K562 (cell line): ENCODE measurements around the gene MYL4. TPM values are rescaled to one million over a fixed set of nuclear protein-coding genes. Genes with fewer than 3 reads are reported as not detected.

Experiments
- ADNP ChIP-seq: fragments of 200-800 bp; sonication (Bioruptor generic); IDR thresholded peaks from 2 replicates; pipeline ENCODE4 v1.6.1; 2016; ENCODE audit warnings: missing genetic modification characterization, missing compliant biosample characterization
- BHLHE40 ChIP-seq: IDR thresholded peaks from 2 replicates; pipeline ENCODE4 v1.6.1; 2011; ENCODE audit warnings: low read length, improper control_type of control experiment
- CHCHD3 ChIP-seq: fragments of 250-450 bp; sonication (Bioruptor Pico); IDR thresholded peaks from 2 replicates; pipeline ENCODE4 v2.1.2; 2022; ENCODE audit warnings: mild to moderate bottlenecking
- CHD1 ChIP-seq: fragments of 200-600 bp; sonication (generic); IDR thresholded peaks from one replicate; pipeline ENCODE4 v1.6.1; 2012; ENCODE audit warnings: mild to moderate bottlenecking, moderate library complexity, low read length, inconsistent platforms
- DIDO1 ChIP-seq: fragments of 450-650 bp; IDR thresholded peaks from 2 replicates; pipeline ENCODE4 v1.6.1; 2016; ENCODE audit warnings: low read depth, missing biosample characterization, missing genetic modification characterization
- ESRRB ChIP-seq: fragments of 250-450 bp; sonication (Bioruptor Pico); IDR thresholded peaks from 2 replicates; pipeline ENCODE4 v1.5.0; 2020; ENCODE audit warnings: mild to moderate bottlenecking, moderate library complexity, borderline replicate concordance
- FOXA1 ChIP-seq: fragments of 450-650 bp; IDR thresholded peaks from 2 replicates; pipeline ENCODE4 v1.6.1; 2016; ENCODE audit warnings: mild to moderate bottlenecking, borderline replicate concordance
- IRF2 ChIP-seq: sonication (generic); formaldehyde crosslinking; IDR thresholded peaks from 2 replicates; pipeline ENCODE4 v1.8.1; 2022; ENCODE audit warnings: mild to moderate bottlenecking, missing genetic modification reagents
- MCM3 ChIP-seq: fragments of 450-650 bp; IDR thresholded peaks from 2 replicates; pipeline ENCODE4 v1.6.1; 2016
- NBN ChIP-seq: fragments of 450-650 bp; IDR thresholded peaks from 2 replicates; pipeline ENCODE4 v1.6.1; 2016; ENCODE audit warnings: low read depth, mild to moderate bottlenecking
- POLR3A ChIP-seq: IDR thresholded peaks from 2 replicates; pipeline ENCODE4 v1.6.1; 2011; ENCODE audit warnings: borderline replicate concordance, mild to moderate bottlenecking, moderate library complexity; ENCODE audit not compliant: insufficient read length, insufficient read depth; ENCODE audit errors: extremely low read depth
- SMAD1 ChIP-seq: fragments of 150-350 bp; IDR thresholded peaks from 2 replicates; pipeline ENCODE4 v1.6.1; 2014; ENCODE audit warnings: low read length, low read depth; ENCODE audit not compliant: partially characterized antibody
- ZKSCAN8 ChIP-seq: fragments of 200-800 bp; sonication (Bioruptor generic); IDR thresholded peaks from 2 replicates; pipeline ENCODE4 v1.6.1; 2016; ENCODE audit warnings: missing genetic modification characterization, missing compliant biosample characterization
- ZNF561 ChIP-seq: fragments of 450-650 bp; formaldehyde crosslinking; conservative IDR thresholded peaks from 2 replicates; pipeline ENCODE4 v1.4.0; 2020; ENCODE audit warnings: mild to moderate bottlenecking, moderate library complexity
- ZNF77 ChIP-seq: fragments of 250-450 bp; sonication (Bioruptor Pico); IDR thresholded peaks from 2 replicates; pipeline ENCODE4 v1.5.0; 2020
- ZNF830 ChIP-seq: fragments of 250-450 bp; sonication (Bioruptor Pico); IDR thresholded peaks from 2 replicates; pipeline ENCODE4 v1.5.0; 2021; ENCODE audit warnings: mild to moderate bottlenecking
- polyA plus RNA-seq, 8 experiments: library from polyadenylated mRNA; depleted of rRNA in 4 of 8; stranded (reverse) in 5 of 8; unstranded in 3 of 8; fragments of >200 nt; fragmentation: Nextera tagmentation in 2 of 8; fragmentation: Illumina TruSeq in 1 of 8; extraction: Ambion mirVana in 2 of 8; extraction: Trizol in 1 of 8; gene quantifications; 2 replicates each; pipeline versions ENCODE4 v1.2.1 to v1.2.3, GENCODE V29; 2011 to 2014; ENCODE audit warnings: inconsistent platforms in 1 of 8, missing spikeins in 1 of 8
- total RNA-seq, 7 experiments: library from RNA; depleted of rRNA in 6 of 7; stranded (reverse); fragments of >200 nt in 6 of 7; fragmentation: Illumina TruSeq in 2 of 7; extraction: Trizol in 2 of 7; gene quantifications; 2 replicates each; pipeline versions ENCODE4 v1.2.1 to v1.2.3, GENCODE V29; 2011 to 2021; ENCODE audit warnings: low replicate concordance in 1 of 7
- TF ChIP-seq, protein P1 (sequence below): fragments of 250-450 bp; sonication (Bioruptor Pico); IDR thresholded peaks from 2 replicates; pipeline ENCODE4 v1.4.0; 2020; ENCODE audit warnings: mild to moderate bottlenecking, moderate library complexity
- TF ChIP-seq, protein P2 (sequence below): sonication (generic); formaldehyde crosslinking; IDR thresholded peaks from 2 replicates; pipeline ENCODE4 v1.8.0; 2022; ENCODE audit warnings: missing genetic modification reagents, mild to moderate bottlenecking, borderline replicate concordance
- TF ChIP-seq, protein P3 (sequence below): fragments of 450-650 bp; formaldehyde crosslinking; IDR thresholded peaks from 2 replicates; pipeline ENCODE4 v1.4.0; 2022; ENCODE audit warnings: mild to moderate bottlenecking, moderate library complexity
- TF ChIP-seq, protein P4 (sequence below): fragments of 450-650 bp; formaldehyde crosslinking; IDR thresholded peaks from 2 replicates; pipeline ENCODE4 v1.4.0; 2020; ENCODE audit warnings: mild to moderate bottlenecking, moderate library complexity

Gene MYL4
- total and polyA plus RNA-seq, 9 of the 15 experiments (the other 6 are each of a cell fraction or from before 2014, with no cell fraction given), result 117 to 423 (median 221) TPM

DNA sequence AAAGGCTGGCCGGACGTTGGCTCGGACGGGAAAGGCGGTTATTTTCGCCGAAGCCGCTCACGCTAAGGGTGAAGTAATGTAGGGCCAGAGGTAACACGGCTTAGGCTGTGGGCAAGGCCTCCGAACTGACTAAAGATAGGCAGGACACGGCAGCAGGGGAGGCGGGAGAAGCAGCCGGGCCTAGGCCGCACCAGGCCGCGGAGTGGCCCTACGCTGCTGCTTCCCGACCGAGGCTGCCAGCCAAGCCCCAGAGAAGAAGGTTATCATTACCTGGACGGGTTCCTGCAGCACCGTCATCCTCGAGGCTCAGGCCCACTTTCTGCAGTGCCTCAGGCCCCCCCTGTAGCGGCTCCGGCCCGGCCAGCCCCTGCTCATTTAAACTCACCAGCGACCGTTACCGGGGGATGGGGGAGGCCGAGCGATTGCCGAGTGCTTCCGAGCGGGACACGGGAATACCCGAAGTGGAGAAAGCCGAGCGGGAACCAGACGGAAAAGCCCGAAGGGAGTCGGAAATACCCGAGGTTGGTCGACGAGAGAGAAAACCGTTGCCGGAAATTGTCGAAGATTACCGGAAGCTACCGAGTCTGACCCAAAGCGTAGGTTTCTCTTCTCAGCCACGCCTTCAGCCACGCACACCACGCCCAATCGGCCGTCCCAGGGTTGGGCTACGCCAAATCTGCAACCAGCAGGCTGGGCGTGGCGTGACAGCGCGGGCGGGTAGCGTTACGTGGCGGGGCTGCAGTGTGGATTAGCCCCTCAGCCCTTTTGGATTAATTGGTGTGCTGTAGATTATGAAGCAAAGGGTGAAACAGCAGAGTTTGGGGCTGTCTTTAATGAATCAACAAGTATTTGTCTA lies 20.0 kb upstream of the MYL4 start, which contains the start of gene CDC27 (continued):
- TF ChIP-seq BHLHE40, result peak; percentile 67
- peak; percentile 47; the same call in 1 of the 2 replicates for TF ChIP-seq DIDO1 (tag)
- TF ChIP-seq, protein P1, sequence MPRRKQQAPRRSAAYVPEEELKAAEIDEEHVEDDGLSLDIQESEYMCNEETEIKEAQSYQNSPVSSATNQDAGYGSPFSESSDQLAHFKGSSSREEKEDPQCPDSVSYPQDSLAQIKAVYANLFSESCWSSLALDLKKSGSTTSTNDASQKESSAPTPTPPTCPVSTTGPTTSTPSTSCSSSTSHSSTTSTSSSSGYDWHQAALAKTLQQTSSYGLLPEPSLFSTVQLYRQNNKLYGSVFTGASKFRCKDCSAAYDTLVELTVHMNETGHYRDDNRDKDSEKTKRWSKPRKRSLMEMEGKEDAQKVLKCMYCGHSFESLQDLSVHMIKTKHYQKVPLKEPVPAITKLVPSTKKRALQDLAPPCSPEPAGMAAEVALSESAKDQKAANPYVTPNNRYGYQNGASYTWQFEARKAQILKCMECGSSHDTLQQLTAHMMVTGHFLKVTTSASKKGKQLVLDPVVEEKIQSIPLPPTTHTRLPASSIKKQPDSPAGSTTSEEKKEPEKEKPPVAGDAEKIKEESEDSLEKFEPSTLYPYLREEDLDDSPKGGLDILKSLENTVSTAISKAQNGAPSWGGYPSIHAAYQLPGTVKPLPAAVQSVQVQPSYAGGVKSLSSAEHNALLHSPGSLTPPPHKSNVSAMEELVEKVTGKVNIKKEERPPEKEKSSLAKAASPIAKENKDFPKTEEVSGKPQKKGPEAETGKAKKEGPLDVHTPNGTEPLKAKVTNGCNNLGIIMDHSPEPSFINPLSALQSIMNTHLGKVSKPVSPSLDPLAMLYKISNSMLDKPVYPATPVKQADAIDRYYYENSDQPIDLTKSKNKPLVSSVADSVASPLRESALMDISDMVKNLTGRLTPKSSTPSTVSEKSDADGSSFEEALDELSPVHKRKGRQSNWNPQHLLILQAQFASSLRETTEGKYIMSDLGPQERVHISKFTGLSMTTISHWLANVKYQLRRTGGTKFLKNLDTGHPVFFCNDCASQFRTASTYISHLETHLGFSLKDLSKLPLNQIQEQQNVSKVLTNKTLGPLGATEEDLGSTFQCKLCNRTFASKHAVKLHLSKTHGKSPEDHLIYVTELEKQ (CRISPR knock-in tag), result no peak
- TF ChIP-seq CHD1, result no peak
- TF ChIP-seq ZNF77 (CRISPR knock-in tag), result no peak
- no peak for TF ChIP-seq ESRRB (CRISPR knock-in tag)
- no peak for TF ChIP-seq POLR3A
- no peak for TF ChIP-seq ZNF561
- TF ChIP-seq, protein P2, sequence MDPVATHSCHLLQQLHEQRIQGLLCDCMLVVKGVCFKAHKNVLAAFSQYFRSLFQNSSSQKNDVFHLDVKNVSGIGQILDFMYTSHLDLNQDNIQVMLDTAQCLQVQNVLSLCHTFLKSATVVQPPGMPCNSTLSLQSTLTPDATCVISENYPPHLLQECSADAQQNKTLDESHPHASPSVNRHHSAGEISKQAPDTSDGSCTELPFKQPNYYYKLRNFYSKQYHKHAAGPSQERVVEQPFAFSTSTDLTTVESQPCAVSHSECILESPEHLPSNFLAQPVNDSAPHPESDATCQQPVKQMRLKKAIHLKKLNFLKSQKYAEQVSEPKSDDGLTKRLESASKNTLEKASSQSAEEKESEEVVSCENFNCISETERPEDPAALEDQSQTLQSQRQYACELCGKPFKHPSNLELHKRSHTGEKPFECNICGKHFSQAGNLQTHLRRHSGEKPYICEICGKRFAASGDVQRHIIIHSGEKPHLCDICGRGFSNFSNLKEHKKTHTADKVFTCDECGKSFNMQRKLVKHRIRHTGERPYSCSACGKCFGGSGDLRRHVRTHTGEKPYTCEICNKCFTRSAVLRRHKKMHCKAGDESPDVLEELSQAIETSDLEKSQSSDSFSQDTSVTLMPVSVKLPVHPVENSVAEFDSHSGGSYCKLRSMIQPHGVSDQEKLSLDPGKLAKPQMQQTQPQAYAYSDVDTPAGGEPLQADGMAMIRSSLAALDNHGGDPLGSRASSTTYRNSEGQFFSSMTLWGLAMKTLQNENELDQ, result peak; percentile 97
- peak; percentile 67 for TF ChIP-seq SMAD1
- no peak for TF ChIP-seq ZKSCAN8
- TF ChIP-seq, protein P3, sequence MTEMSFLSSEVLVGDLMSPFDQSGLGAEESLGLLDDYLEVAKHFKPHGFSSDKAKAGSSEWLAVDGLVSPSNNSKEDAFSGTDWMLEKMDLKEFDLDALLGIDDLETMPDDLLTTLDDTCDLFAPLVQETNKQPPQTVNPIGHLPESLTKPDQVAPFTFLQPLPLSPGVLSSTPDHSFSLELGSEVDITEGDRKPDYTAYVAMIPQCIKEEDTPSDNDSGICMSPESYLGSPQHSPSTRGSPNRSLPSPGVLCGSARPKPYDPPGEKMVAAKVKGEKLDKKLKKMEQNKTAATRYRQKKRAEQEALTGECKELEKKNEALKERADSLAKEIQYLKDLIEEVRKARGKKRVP (CRISPR knock-in tag), result no peak
- no peak for TF ChIP-seq MCM3
- 0 out of 2 replicates have a peak, but pooled peaks have one; percentile 46 for TF ChIP-seq NBN
- TF ChIP-seq CHCHD3 (CRISPR knock-in tag), result no peak
- TF ChIP-seq FOXA1, result no peak
- TF ChIP-seq IRF2 (CRISPR knock-in tag), result no peak
- 0 out of 2 replicates have a peak, but pooled peaks have one; percentile 14 for TF ChIP-seq ZNF830
- TF ChIP-seq, protein P4, sequence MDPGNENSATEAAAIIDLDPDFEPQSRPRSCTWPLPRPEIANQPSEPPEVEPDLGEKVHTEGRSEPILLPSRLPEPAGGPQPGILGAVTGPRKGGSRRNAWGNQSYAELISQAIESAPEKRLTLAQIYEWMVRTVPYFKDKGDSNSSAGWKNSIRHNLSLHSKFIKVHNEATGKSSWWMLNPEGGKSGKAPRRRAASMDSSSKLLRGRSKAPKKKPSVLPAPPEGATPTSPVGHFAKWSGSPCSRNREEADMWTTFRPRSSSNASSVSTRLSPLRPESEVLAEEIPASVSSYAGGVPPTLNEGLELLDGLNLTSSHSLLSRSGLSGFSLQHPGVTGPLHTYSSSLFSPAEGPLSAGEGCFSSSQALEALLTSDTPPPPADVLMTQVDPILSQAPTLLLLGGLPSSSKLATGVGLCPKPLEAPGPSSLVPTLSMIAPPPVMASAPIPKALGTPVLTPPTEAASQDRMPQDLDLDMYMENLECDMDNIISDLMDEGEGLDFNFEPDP (CRISPR knock-in tag), result no peak
- TF ChIP-seq ADNP (tag), result no peak
